Measurements from ENCODE around the gene GNAL. TPM values are rescaled to one million over a fixed set of nuclear protein-coding genes. Genes with fewer than 3 reads are reported as not detected.
A peak's percentile ranks its signal among the peaks of the same experiment; 100 is the strongest.
"Not testable (repeated sequence)": the region's sequence is repeated elsewhere in the genome, so short reads cannot be mapped to it uniquely, and the experiment has no call there.

The GNAL gene
- total and polyA plus RNA-seq, 11 donors, result 0.76 to 5.9 (median 1.6) TPM

- peak; percentile 65 to 83 for TF ChIP-seq POLR2A (IDR thresholded peaks at IDR 0.05)
- TF ChIP-seq CTCF (IDR thresholded peaks at IDR 0.05), result peak in 3 of 12 donors; percentile 5 to 7 (median 5)
- ATAC-seq (peak; percentile 79 to 97 (median 95)), DNase-seq (peak; percentile 92 to 96 (median 93))
- H3K4me1 ChIP-seq, result peaks cover 0 to 34% (median 17%) of the 10 kb centered on the region in 12 donors
- WGBS, 4 donors, result 0 to 1% (median 0%) methylated on average over 28 to 106 of the region's 106 CpGs
- peak within 1 kb of the TSS; percentile 95 to 100 (median 98) for H3K27ac ChIP-seq
- peak within 1 kb of the TSS; percentile 62 to 95 (median 78) for H3K4me3 ChIP-seq
- no peaks in the 10 kb centered on the region for H3K27me3 ChIP-seq
- H3K9me3 ChIP-seq, result no peaks in the 10 kb centered on the region
- H3K36me3 ChIP-seq, result peaks cover 0 to 25% (median 16%) of the 10 kb centered on the region in 9 donors
- intact Hi-C loops (cut with DNase I), result loop anchor here in 9 of 10 donors (1.0 to 10.0 kb wide), 6 partner anchors 39 to 72 kb away; partner anchors contain the start of genes CHMP1B (in 9 of the 9) and IMPA2 (in 3 of the 9)
These were observed 219.4 kb downstream of the GNAL start, which contains the start of gene MPPE1 for GRCh38 chr18:11908182-11909060. MPPE1 (minus strand) TSS chr18:11908317; CDS start chr18:11897264, 11,053 bp downstream.

- H3K27ac ChIP-seq, result peak overlapping the region; percentile 95 to 100 (median 98)
- intact Hi-C loops (cut with DNase I), result loop anchor here in 9 of 10 donors (2.0 to 10.0 kb wide), 4 partner anchors 54 to 72 kb away; partner anchors contain the start of genes CHMP1B (in 7 of the 9) and IMPA2 (in 3 of the 9)
- H3K4me1 ChIP-seq, result peaks cover 0 to 34% (median 17%) of the 10 kb centered on the region in 12 donors
- DNase-seq (peak in 1 of 5 donors; percentile 58), ATAC-seq (peak in 1 of 4 donors; percentile 48)
- H3K4me3 ChIP-seq, result peak overlapping the region; percentile 62 to 95 (median 78)
- H3K36me3 ChIP-seq, result peaks cover 0 to 20% (median 12%) of the 10 kb centered on the region in 9 donors
- no peaks in the 10 kb centered on the region for H3K27me3 ChIP-seq
- 5 to 11% (median 6%) methylated on average over 12 to 13 of the region's 13 CpGs for WGBS, 4 donors
- H3K9me3 ChIP-seq, result no peaks in the 10 kb centered on the region
- no peak for TF ChIP-seq POLR2A (IDR thresholded peaks at IDR 0.05)
- no peak for TF ChIP-seq CTCF (IDR thresholded peaks at IDR 0.05)
These were observed 220.0 kb downstream of the GNAL start for GRCh38 chr18:11909061-11909455.

- no peaks in the 10 kb centered on the region for H3K9me3 ChIP-seq
- intact Hi-C loops (cut with DNase I), result loop anchor here in 9 of 10 donors (2.0 to 10.0 kb wide), 5 partner anchors 55 to 1315 kb away; partner anchors contain the start of genes CHMP1B (in 7 of the 9) and IMPA2 (in 3 of the 9)
- H3K27me3 ChIP-seq, result no peaks in the 10 kb centered on the region
- peak overlapping the region in 9 of 12 donors; percentile 65 to 95 (median 77) for H3K4me3 ChIP-seq
- no peak for DNase-seq
- WGBS, 4 donors, result 42 to 49% (median 47%) methylated on average over 2 of the region's 2 CpGs
- H3K36me3 ChIP-seq, result peaks cover 0 to 14% (median 8%) of the 10 kb centered on the region in 9 donors
- H3K27ac ChIP-seq, result peak overlapping the region; percentile 95 to 100 (median 98)
- ATAC-seq, result peak in 2 of 4 donors; percentile 12 to 29
- TF ChIP-seq CTCF (IDR thresholded peaks at IDR 0.05) (no peak), POLR2A (IDR thresholded peaks at IDR 0.05) (no peak)
- peaks cover 0 to 34% (median 17%) of the 10 kb centered on the region in 12 donors for H3K4me1 ChIP-seq
These were observed 220.5 kb downstream of the GNAL start for GRCh38 chr18:11909591-11910026.

GRCh38 chr18:11916880-11917279, 227.8 kb downstream of the GNAL start:
- ATAC-seq, result peak; percentile 42 to 83 (median 78)
- not testable (repeated sequence) for H3K4me1 ChIP-seq, H3K27me3 ChIP-seq, DNase-seq, H3K9me3 ChIP-seq, H3K4me3 ChIP-seq, H3K36me3 ChIP-seq
- 29 to 58% (median 47%) methylated on average over 4 of the region's 4 CpGs for WGBS, 4 donors
- peak overlapping the region in 1 of 12 donors; percentile 3 for H3K27ac ChIP-seq
- intact Hi-C loops (cut with DNase I), result loop anchor here in 1 of 10 donors (10.0 kb wide), 1 partner anchor 1322 kb away; no protein-coding TSS in a partner anchor

GRCh38 chr18:11919522-11919921, 230.5 kb downstream of the GNAL start:
- 80 to 89% (median 85%) methylated on average over 5 of the region's 5 CpGs for WGBS, 4 donors
- H3K4me3 ChIP-seq, H3K4me1 ChIP-seq, ATAC-seq, DNase-seq, H3K27me3 ChIP-seq, H3K36me3 ChIP-seq, H3K9me3 ChIP-seq, H3K27ac ChIP-seq: not testable (repeated sequence)
- intact Hi-C loops (cut with DNase I), result loop anchor here in 1 of 10 donors (10.0 kb wide), 1 partner anchor 1325 kb away; no protein-coding TSS in a partner anchor

Data from heart left ventricle (tissue), 16 donors.